NCI-H82 treated with DMSO at 0.1 percent for 48 hours (cell line): ENCODE data around the gene PIAS1.
"Not testable (repeated sequence)": the region's sequence is repeated elsewhere in the genome, so short reads cannot be mapped to it uniquely, and the experiment has no call there.

ENCODE experiments used
- DNase-seq: peaks from one replicate; lab custom pipeline; 2025; ENCODE audit not compliant: unreplicated experiment; lab: John Stamatoyannopoulos, UW

PIAS1 gene

GRCh38 chr15:68213991-68214837 is 160.1 kb downstream of the PIAS1 start:
- no peak for DNase-seq

- no peak for DNase-seq
These were observed 160.7 kb downstream of the PIAS1 start for GRCh38 chr15:68214838-68215254.

GRCh38 chr15:68217341-68217740 is 163.2 kb downstream of the PIAS1 start:
- DNase-seq = no peak

- DNase-seq = no peak
These were observed 164.2 kb downstream of the PIAS1 start for GRCh38 chr15:68218331-68218730.

- no peak for DNase-seq
These were observed 165.0 kb downstream of the PIAS1 start for GRCh38 chr15:68218847-68219798.

- DNase-seq = no peak
These were observed 166.4 kb downstream of the PIAS1 start for GRCh38 chr15:68220489-68220888.

- DNase-seq = no peak
These were observed 166.9 kb downstream of the PIAS1 start for GRCh38 chr15:68220967-68221366.

- DNase-seq = not testable (repeated sequence)
These were observed 167.7 kb downstream of the PIAS1 start for GRCh38 chr15:68221530-68222431.

- DNase-seq = not testable (repeated sequence)
These were observed 168.3 kb downstream of the PIAS1 start for GRCh38 chr15:68222432-68222743.

- DNase-seq = no peak
These were observed 169.1 kb downstream of the PIAS1 start for GRCh38 chr15:68223171-68223570.

GRCh38 chr15:68224108-68224507 is 170.0 kb downstream of the PIAS1 start:
- no peak for DNase-seq

GRCh38 chr15:68224546-68225250 is 170.6 kb downstream of the PIAS1 start:
- DNase-seq = no peak

- not testable (repeated sequence) for DNase-seq
These were observed 171.3 kb downstream of the PIAS1 start for GRCh38 chr15:68225442-68225841.

- no peak for DNase-seq
These were observed 173.6 kb downstream of the PIAS1 start for GRCh38 chr15:68227643-68228142.

GRCh38 chr15:68228143-68228970 is 174.2 kb downstream of the PIAS1 start:
- DNase-seq = no peak

- DNase-seq = no peak
These were observed 174.9 kb downstream of the PIAS1 start for GRCh38 chr15:68228971-68229385.

GRCh38 chr15:68229386-68230156 is 175.5 kb downstream of the PIAS1 start, which contains the start of gene CLN6:
CLN6 (minus strand) TSS chr15:68229728; CDS start chr15:68229584, 144 bp downstream.
- peak; percentile 59 for DNase-seq
